ENCODE data around the gene CD274.

GRCh38 chr9:5440426-5440825 lies 9.9 kb upstream of the CD274 start:
- TF ChIP-seq, protein P1, sequence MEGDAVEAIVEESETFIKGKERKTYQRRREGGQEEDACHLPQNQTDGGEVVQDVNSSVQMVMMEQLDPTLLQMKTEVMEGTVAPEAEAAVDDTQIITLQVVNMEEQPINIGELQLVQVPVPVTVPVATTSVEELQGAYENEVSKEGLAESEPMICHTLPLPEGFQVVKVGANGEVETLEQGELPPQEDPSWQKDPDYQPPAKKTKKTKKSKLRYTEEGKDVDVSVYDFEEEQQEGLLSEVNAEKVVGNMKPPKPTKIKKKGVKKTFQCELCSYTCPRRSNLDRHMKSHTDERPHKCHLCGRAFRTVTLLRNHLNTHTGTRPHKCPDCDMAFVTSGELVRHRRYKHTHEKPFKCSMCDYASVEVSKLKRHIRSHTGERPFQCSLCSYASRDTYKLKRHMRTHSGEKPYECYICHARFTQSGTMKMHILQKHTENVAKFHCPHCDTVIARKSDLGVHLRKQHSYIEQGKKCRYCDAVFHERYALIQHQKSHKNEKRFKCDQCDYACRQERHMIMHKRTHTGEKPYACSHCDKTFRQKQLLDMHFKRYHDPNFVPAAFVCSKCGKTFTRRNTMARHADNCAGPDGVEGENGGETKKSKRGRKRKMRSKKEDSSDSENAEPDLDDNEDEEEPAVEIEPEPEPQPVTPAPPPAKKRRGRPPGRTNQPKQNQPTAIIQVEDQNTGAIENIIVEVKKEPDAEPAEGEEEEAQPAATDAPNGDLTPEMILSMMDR (IDR thresholded peaks at IDR 0.05), result no peak
- TF ChIP-seq EP300 (IDR thresholded peaks at IDR 0.05) (no peak), POLR2A (IDR thresholded peaks at IDR 0.05) (no peak)

Measured in stomach (tissue), 4 donors.